NCI-H1048 (cell line): ENCODE results near the gene DUSP7.
"Not testable (repeated sequence)": the region's sequence is repeated elsewhere in the genome, so short reads cannot be mapped to it uniquely, and the experiment has no call there.

Experiments
- DNase-seq: peaks from one replicate; lab custom pipeline; 2025; lab: John Stamatoyannopoulos, UW

Gene DUSP7

GRCh38 chr3:52047295-52047960 is 8.9 kb downstream of the DUSP7 start:
- DNase-seq: no peak

- DNase-seq: no peak
Observed at GRCh38 chr3:52046902-52047239, 9.5 kb downstream of the DUSP7 start.

- no peak for DNase-seq
Observed at GRCh38 chr3:52046186-52046901, 10.0 kb downstream of the DUSP7 start.

GRCh38 chr3:52044869-52045619 is 11.3 kb downstream of the DUSP7 start:
- DNase-seq: no peak

GRCh38 chr3:52043750-52044149 is 12.6 kb downstream of the DUSP7 start:
- no peak for DNase-seq

- not testable (repeated sequence) for DNase-seq
Observed at GRCh38 chr3:52043039-52043438, 13.3 kb downstream of the DUSP7 start.

- DNase-seq: no peak
Observed at GRCh38 chr3:52041118-52041731, 15.1 kb downstream of the DUSP7 start.

GRCh38 chr3:52040600-52040999 is 15.8 kb downstream of the DUSP7 start:
- DNase-seq: no peak

GRCh38 chr3:52039846-52040245 is 16.5 kb downstream of the DUSP7 start:
- peak; percentile 11 for DNase-seq

GRCh38 chr3:52039426-52039825 is 16.9 kb downstream of the DUSP7 start:
- no peak for DNase-seq

- DNase-seq: no peak
Observed at GRCh38 chr3:52038227-52038626, 18.1 kb downstream of the DUSP7 start.

- no peak for DNase-seq
Observed at GRCh38 chr3:52037291-52037690, 19.1 kb downstream of the DUSP7 start.

- no peak for DNase-seq
Observed at GRCh38 chr3:52036829-52037228, 19.5 kb downstream of the DUSP7 start.

GRCh38 chr3:52036222-52036694 is 20.1 kb downstream of the DUSP7 start:
- DNase-seq: no peak

GRCh38 chr3:52034651-52035050 is 21.7 kb downstream of the DUSP7 start:
- DNase-seq: no peak

- no peak for DNase-seq
Observed at GRCh38 chr3:52034212-52034611, 22.2 kb downstream of the DUSP7 start.

- not testable (repeated sequence) for DNase-seq
Observed at GRCh38 chr3:52033748-52034147, 22.6 kb downstream of the DUSP7 start.

GRCh38 chr3:52032702-52033408 is 23.5 kb downstream of the DUSP7 start:
- DNase-seq: no peak

- no peak for DNase-seq
Observed at GRCh38 chr3:52031896-52032295, 24.5 kb downstream of the DUSP7 start.

- DNase-seq: no peak
Observed at GRCh38 chr3:52030714-52031310, 25.6 kb downstream of the DUSP7 start.

GRCh38 chr3:52029535-52029934 is 26.8 kb downstream of the DUSP7 start:
- DNase-seq: no peak
